Cardiac muscle cell (in vitro differentiated cells and primary cell): ENCODE data around the gene SLC7A10. TPM values are rescaled to one million over a fixed set of nuclear protein-coding genes. Genes with fewer than 3 reads are reported as not detected.

Experiments
- DNase-seq, 2 donors: peaks; one replicate each; pipeline versions ENCODE4 v3.0.0 to v3.0.0-alpha.2; 2010 to 2017; ENCODE audit warnings: low read depth in 1 of 2, low spot score in 1 of 2
- H3K27ac ChIP-seq: fragments of 200-600 bp; sonication (generic); 2 replicates; pipeline ENCODE4 v1.5.1; 2016
- H3K27me3 ChIP-seq: fragments of 200-600 bp; sonication (generic); 2 replicates; pipeline ENCODE4 v1.6.0; 2016; ENCODE audit warnings: control low read depth
- H3K36me3 ChIP-seq: fragments of 200-600 bp; sonication (generic); 2 replicates; pipeline ENCODE4 v1.5.1; 2016; ENCODE audit warnings: control low read depth
- H3K4me1 ChIP-seq: fragments of 200-600 bp; sonication (generic); 2 replicates; pipeline ENCODE4 v1.8.1; 2017; ENCODE audit warnings: low read depth, mild to moderate bottlenecking, mixed run types
- H3K4me3 ChIP-seq: fragments of 200-600 bp; sonication (generic); 2 replicates; pipeline ENCODE4 v1.5.1; 2016; ENCODE audit warnings: mild to moderate bottlenecking
- H3K9me3 ChIP-seq: fragments of 200-600 bp; sonication (generic); 2 replicates; pipeline ENCODE4 v1.5.1; 2017; ENCODE audit warnings: low read depth, mild to moderate bottlenecking, control low read depth
- CTCF ChIP-seq: IDR thresholded peaks from 2 replicates; pipeline ENCODE4 v1.5.1; 2012; ENCODE audit warnings: low read depth, mild to moderate bottlenecking, low read length
- polyA plus RNA-seq: library from polyadenylated mRNA; unstranded; fragments of >200 nt; fragmentation: Nextera tagmentation; extraction: Ambion mirVana; gene quantifications from 2 replicates; pipeline ENCODE4 v1.2.1, GENCODE V29; 2016
- total RNA-seq: library from RNA; depleted of rRNA; stranded (reverse); fragments of >200 nt; gene quantifications from 2 replicates; pipeline ENCODE4 v1.2.3, GENCODE V29; 2016

SLC7A10 gene
- total and polyA plus RNA-seq, 2 experiments from 2014 or later, result not detected

- Histone ChIP-seq H3K4me1 (no peaks in the 10 kb centered on the region), H3K27me3 (no peaks in the 10 kb centered on the region), H3K27ac (no peak overlapping the region), H3K36me3 (no peaks in the 10 kb centered on the region), H3K4me3 (no peak overlapping the region), H3K9me3 (no peaks in the 10 kb centered on the region)
- peak in 1 of 2 donors; percentile 18 for DNase-seq
- TF ChIP-seq CTCF, result no peak
These were observed 33.9 kb upstream of the SLC7A10 start for GRCh38 chr19:33259539-33259938.

- TF ChIP-seq CTCF, result no peak
- Histone ChIP-seq H3K9me3 (no peaks in the 10 kb centered on the region), H3K4me1 (no peaks in the 10 kb centered on the region), H3K36me3 (no peaks in the 10 kb centered on the region), H3K4me3 (no peak overlapping the region), H3K27me3 (no peaks in the 10 kb centered on the region), H3K27ac (no peak overlapping the region)
- no peak for DNase-seq
These were observed 32.2 kb upstream of the SLC7A10 start for GRCh38 chr19:33257828-33258227.

DNA sequence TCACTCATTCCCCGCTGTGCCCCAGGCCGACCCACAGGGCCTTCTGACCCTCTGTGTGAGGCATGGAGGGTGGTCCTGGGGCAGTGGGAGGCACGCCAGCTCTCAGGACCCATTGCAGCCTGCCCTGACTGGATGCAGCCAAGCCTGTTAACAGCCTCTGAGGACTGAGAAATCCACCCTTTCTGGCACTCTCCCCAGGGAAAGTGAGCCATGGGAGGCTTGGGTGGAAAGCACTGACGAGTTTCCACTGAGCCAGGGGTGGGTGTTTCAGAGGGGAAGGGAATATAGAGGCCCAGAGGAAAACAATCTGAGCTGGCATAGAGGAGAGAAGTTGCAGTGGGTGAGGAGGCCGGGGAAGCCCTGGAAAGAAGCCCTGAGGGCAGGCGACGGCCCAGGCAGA is 30.6 kb upstream of the SLC7A10 start:
- no peaks in the 10 kb centered on the region for H3K9me3 ChIP-seq
- no peaks in the 10 kb centered on the region for H3K4me1 ChIP-seq
- no peak for DNase-seq
- H3K27me3 ChIP-seq, result no peaks in the 10 kb centered on the region
- H3K27ac ChIP-seq, result no peak overlapping the region
- no peak overlapping the region for H3K4me3 ChIP-seq
- no peak for TF ChIP-seq CTCF
- H3K36me3 ChIP-seq, result no peaks in the 10 kb centered on the region

DNA sequence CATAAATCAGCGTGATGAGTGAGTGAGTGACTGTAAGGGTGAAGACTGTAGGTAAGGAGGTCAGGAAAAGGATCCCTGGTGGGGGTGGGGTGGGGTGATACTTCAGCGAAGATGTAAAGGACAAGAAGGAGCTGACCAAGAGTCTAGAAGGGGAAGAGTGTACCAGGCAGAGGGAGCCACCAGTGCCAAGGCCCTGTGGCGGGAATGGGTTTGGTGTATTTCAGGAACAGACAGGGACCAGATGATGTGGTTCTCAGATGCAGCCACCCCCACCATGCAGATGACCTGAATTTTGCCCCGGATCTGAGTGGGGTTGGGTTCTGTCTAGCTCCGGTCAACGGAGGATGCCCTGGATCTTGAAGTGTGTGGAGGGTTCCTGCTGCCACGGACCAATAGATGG is 30.1 kb upstream of the SLC7A10 start:
- no peaks in the 10 kb centered on the region for H3K9me3 ChIP-seq
- H3K4me3 ChIP-seq, result no peak overlapping the region
- no peaks in the 10 kb centered on the region for H3K4me1 ChIP-seq
- no peaks in the 10 kb centered on the region for H3K36me3 ChIP-seq
- no peak for TF ChIP-seq CTCF
- no peak overlapping the region for H3K27ac ChIP-seq
- no peaks in the 10 kb centered on the region for H3K27me3 ChIP-seq
- DNase-seq, result no peak

- DNase-seq, result no peak
These were observed 28.7 kb upstream of the SLC7A10 start for GRCh38 chr19:33254245-33254824.

More at GRCh38 chr19:33254245-33254824, 28.7 kb upstream of the SLC7A10 start:
- Histone ChIP-seq H3K27me3 (no peaks in the 10 kb centered on the region), H3K36me3 (no peaks in the 10 kb centered on the region), H3K4me3 (no peak overlapping the region), H3K4me1 (no peaks in the 10 kb centered on the region), H3K9me3 (no peaks in the 10 kb centered on the region), H3K27ac (no peak overlapping the region)
- TF ChIP-seq CTCF, result no peak
